ENCODE data around the gene KREMEN2. TPM values are rescaled to one million over a fixed set of nuclear protein-coding genes. Genes with fewer than 3 reads are reported as not detected.
A peak's percentile ranks its signal among the peaks of the same experiment; 100 is the strongest.

Gene KREMEN2
- total and polyA plus RNA-seq, 4 donors: 0.06 to 0.15 (median 0.14) TPM; not detected in 1

GRCh38 chr16:2923481-2923880, 40.6 kb upstream of the KREMEN2 start:
- peaks cover 0 to 13% (median 3%) of the 10 kb centered on the region in 4 donors for H3K36me3 ChIP-seq (ENCODE audit: control insufficient read depth in 4 of 4, insufficient read depth in 4 of 4, low read length in 4 of 4)
- DNase-seq: peak in 2 of 3 donors; percentile 29 to 60
- ATAC-seq (ENCODE audit: insufficient read depth, low FRiP score): no peak
- peaks cover 0 to 9% (median 4%) of the 10 kb centered on the region in 5 donors for H3K4me1 ChIP-seq (ENCODE audit: control insufficient read depth in 5 of 5, insufficient read depth in 5 of 5, low read length in 5 of 5)
- H3K4me3 ChIP-seq: no peak overlapping the region
- no peak overlapping the region for H3K27ac ChIP-seq (ENCODE audit: low read depth in 1 of 2, low read length in 1 of 2)
- no peak for TF ChIP-seq CTCF (IDR thresholded peaks at IDR 0.05; ENCODE audit: control extremely low read depth, extremely low read depth)
- WGBS, 2 donors: 90 to 92% methylated on average over 14 of the region's 14 CpGs
- no peaks in the 10 kb centered on the region for H3K27me3 ChIP-seq (ENCODE audit: control insufficient read depth in 3 of 3, insufficient read depth in 3 of 3, low read length in 2 of 3)
- peaks cover 0 to 2% (median 0%) of the 10 kb centered on the region in 4 donors for H3K9me3 ChIP-seq (ENCODE audit: control insufficient read depth in 4 of 4, insufficient read depth in 3 of 4, low read length in 3 of 4)
- no peak overlapping the region for H3K9ac ChIP-seq (ENCODE audit: insufficient read depth in 1 of 2, low read length in 2 of 2)

GRCh38 chr16:2924901-2925755, 38.9 kb upstream of the KREMEN2 start:
- 62 to 75% methylated on average over 42 of the region's 42 CpGs for WGBS, 2 donors
- no peak for ATAC-seq (ENCODE audit: insufficient read depth, low FRiP score)
- peak; percentile 16 to 40 (median 25) for DNase-seq
- H3K4me3 ChIP-seq: no peak overlapping the region
- no peak overlapping the region for H3K27ac ChIP-seq (ENCODE audit: low read depth in 1 of 2, low read length in 1 of 2)
- peaks cover 0 to 6% (median 2%) of the 10 kb centered on the region in 5 donors for H3K4me1 ChIP-seq (ENCODE audit: control insufficient read depth in 5 of 5, insufficient read depth in 5 of 5, low read length in 5 of 5)
- H3K36me3 ChIP-seq (ENCODE audit: control insufficient read depth in 4 of 4, insufficient read depth in 4 of 4, low read length in 4 of 4): peaks cover 0 to 22% (median 5%) of the 10 kb centered on the region in 4 donors
- no peak for TF ChIP-seq CTCF (IDR thresholded peaks at IDR 0.05; ENCODE audit: control extremely low read depth, extremely low read depth)
- no peak overlapping the region for H3K9ac ChIP-seq (ENCODE audit: insufficient read depth in 1 of 2, low read length in 2 of 2)
- H3K27me3 ChIP-seq (ENCODE audit: control insufficient read depth in 3 of 3, insufficient read depth in 3 of 3, low read length in 2 of 3): no peaks in the 10 kb centered on the region
- peaks cover 0 to 2% (median 0%) of the 10 kb centered on the region in 4 donors for H3K9me3 ChIP-seq (ENCODE audit: control insufficient read depth in 4 of 4, insufficient read depth in 3 of 4, low read length in 3 of 4)

- TF ChIP-seq CTCF (IDR thresholded peaks at IDR 0.05; ENCODE audit: control extremely low read depth, extremely low read depth): no peak
These were observed 38.0 kb upstream of the KREMEN2 start for GRCh38 chr16:2925951-2926649.

More at GRCh38 chr16:2925951-2926649, 38.0 kb upstream of the KREMEN2 start:
- no peak for ATAC-seq (ENCODE audit: insufficient read depth, low FRiP score)
- peaks cover 0 to 6% (median 2%) of the 10 kb centered on the region in 5 donors for H3K4me1 ChIP-seq (ENCODE audit: control insufficient read depth in 5 of 5, insufficient read depth in 5 of 5, low read length in 5 of 5)
- H3K27ac ChIP-seq (ENCODE audit: low read depth in 1 of 2, low read length in 1 of 2): no peak overlapping the region
- H3K27me3 ChIP-seq (ENCODE audit: control insufficient read depth in 3 of 3, insufficient read depth in 3 of 3, low read length in 2 of 3): no peaks in the 10 kb centered on the region
- no peak for DNase-seq
- H3K36me3 ChIP-seq (ENCODE audit: control insufficient read depth in 4 of 4, insufficient read depth in 4 of 4, low read length in 4 of 4): peaks cover 0 to 28% (median 6%) of the 10 kb centered on the region in 4 donors
- no peak overlapping the region for H3K9ac ChIP-seq (ENCODE audit: insufficient read depth in 1 of 2, low read length in 2 of 2)
- WGBS, 2 donors: 74 to 78% methylated on average over 9 of the region's 9 CpGs
- H3K9me3 ChIP-seq (ENCODE audit: control insufficient read depth in 4 of 4, insufficient read depth in 3 of 4, low read length in 3 of 4): peaks cover 0 to 2% (median 0%) of the 10 kb centered on the region in 4 donors
- no peak overlapping the region for H3K4me3 ChIP-seq
